Measurements from ENCODE around the gene ST3GAL4.
"Not testable (repeated sequence)": the region's sequence is repeated elsewhere in the genome, so short reads cannot be mapped to it uniquely, and the experiment has no call there.

ST3GAL4 gene

GRCh38 chr11:126366064-126366822 lies 10.8 kb downstream of the ST3GAL4 start:
- DNase-seq = peak in 1 of 2 donors; percentile 20

GRCh38 chr11:126366823-126367654 lies 11.6 kb downstream of the ST3GAL4 start:
- DNase-seq = not testable (repeated sequence)

- DNase-seq = not testable (repeated sequence)
Measured at GRCh38 chr11:126367806-126368205, 12.3 kb downstream of the ST3GAL4 start.

- peak in 1 of 2 donors; percentile 48 for DNase-seq
Measured at GRCh38 chr11:126368336-126369119, 13.0 kb downstream of the ST3GAL4 start.

- DNase-seq = no peak
Measured at GRCh38 chr11:126370016-126370415, 14.5 kb downstream of the ST3GAL4 start.

GRCh38 chr11:126371595-126371994 lies 16.1 kb downstream of the ST3GAL4 start:
- DNase-seq = no peak

- DNase-seq = not testable (repeated sequence)
Measured at GRCh38 chr11:126373389-126374066, 18.0 kb downstream of the ST3GAL4 start.

GRCh38 chr11:126374562-126375300 lies 19.2 kb downstream of the ST3GAL4 start:
- not testable (repeated sequence) for DNase-seq

- no peak for DNase-seq
Measured at GRCh38 chr11:126375726-126376125, 20.2 kb downstream of the ST3GAL4 start.

- DNase-seq = no peak
Measured at GRCh38 chr11:126378763-126379162, 23.3 kb downstream of the ST3GAL4 start.

GRCh38 chr11:126380909-126381308 lies 25.4 kb downstream of the ST3GAL4 start:
- no peak for DNase-seq

- not testable (repeated sequence) for DNase-seq
Measured at GRCh38 chr11:126381960-126382359, 26.5 kb downstream of the ST3GAL4 start.

GRCh38 chr11:126382641-126383040 lies 27.2 kb downstream of the ST3GAL4 start:
- not testable (repeated sequence) for DNase-seq

- no peak for DNase-seq
Measured at GRCh38 chr11:126383339-126384335, 28.2 kb downstream of the ST3GAL4 start.

GRCh38 chr11:126384449-126385070 lies 29.1 kb downstream of the ST3GAL4 start:
- DNase-seq = no peak

- DNase-seq = no peak
Measured at GRCh38 chr11:126385991-126386728, 30.7 kb downstream of the ST3GAL4 start.

- DNase-seq = peak in 1 of 2 donors; percentile 51
Measured at GRCh38 chr11:126386729-126387071, 31.2 kb downstream of the ST3GAL4 start.

- DNase-seq = no peak
Measured at GRCh38 chr11:126387857-126388256, 32.4 kb downstream of the ST3GAL4 start.

- no peak for DNase-seq
Measured at GRCh38 chr11:126390272-126390867, 34.9 kb downstream of the ST3GAL4 start.

All from bone marrow (tissue), 2 donors.